ENCODE data around the gene PPP2R5C. TPM values are rescaled to one million over a fixed set of nuclear protein-coding genes. Genes with fewer than 3 reads are reported as not detected.

The PPP2R5C gene
- polyA plus RNA-seq, 4 donors: 59.6 to 90.8 (median 74.2) TPM

DNA sequence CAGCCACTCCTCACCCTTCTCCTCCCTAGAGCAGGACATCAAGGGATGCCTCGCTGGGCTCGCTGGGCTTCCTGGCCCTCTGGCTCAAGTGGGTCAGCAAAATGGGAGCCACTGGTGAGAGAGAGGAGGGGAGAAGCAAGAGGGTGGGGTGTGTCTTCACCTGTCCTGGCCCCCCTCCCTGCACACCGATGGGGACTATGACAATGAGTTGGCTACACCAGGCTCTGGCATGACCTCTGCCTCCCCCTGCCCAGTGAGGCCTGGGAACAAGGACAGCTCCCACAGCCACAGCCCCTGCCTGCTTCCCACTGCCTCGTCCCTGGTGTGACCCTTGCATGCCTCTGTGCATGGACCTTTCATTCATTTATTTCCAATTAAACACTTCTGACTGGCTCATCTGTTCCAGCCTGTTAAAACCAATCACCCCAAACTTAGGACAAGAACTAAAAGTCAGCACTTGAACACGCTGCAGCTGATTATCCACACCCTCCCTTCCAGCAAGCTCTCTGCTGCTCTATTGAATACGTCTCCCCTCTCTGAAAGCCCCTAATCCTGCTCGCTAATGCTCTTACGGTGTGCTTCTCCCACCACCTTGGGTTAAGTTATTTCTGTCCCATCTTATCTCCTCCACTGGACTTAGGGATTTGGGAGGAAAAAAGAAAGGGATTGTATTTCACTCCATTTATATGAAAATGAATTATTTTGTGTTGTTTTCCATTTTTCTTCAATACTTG, 5.8 kb upstream of the PPP2R5C start:
- DNase-seq: no peak
- peaks cover 0 to 6% of the 10 kb centered on the region in 2 donors for H3K9me3 ChIP-seq (ENCODE audit: control insufficient read depth in 2 of 2, insufficient read depth in 1 of 2, low read depth in 1 of 2, low read length in 1 of 2)
- peaks cover 0 to 24% (median 0%) of the 10 kb centered on the region in 3 donors for H3K27me3 ChIP-seq (ENCODE audit: control insufficient read depth in 3 of 3, insufficient read depth in 3 of 3, low read length in 3 of 3)
- H3K36me3 ChIP-seq (ENCODE audit: control insufficient read depth in 3 of 3, insufficient read depth in 2 of 3, low read depth in 1 of 3, low read length in 3 of 3): no peaks in the 10 kb centered on the region
- whole genome bisulfite sequencing, 3 donors: 81 to 88% (median 84%) methylated on average over 8 of the region's 8 CpGs
- no peak overlapping the region for H3K27ac ChIP-seq (ENCODE audit: low read depth in 1 of 3, low read length in 2 of 3)
- FAIRE-seq: no peak
- no peak overlapping the region for H3K4me3 ChIP-seq (ENCODE audit: low read depth in 1 of 3, low read length in 3 of 3)
- peaks cover 0 to 5% (median 2%) of the 10 kb centered on the region in 3 donors for H3K4me1 ChIP-seq (ENCODE audit: control insufficient read depth in 3 of 3, insufficient read depth in 2 of 3, low read depth in 1 of 3, low read length in 2 of 3)

DNA sequence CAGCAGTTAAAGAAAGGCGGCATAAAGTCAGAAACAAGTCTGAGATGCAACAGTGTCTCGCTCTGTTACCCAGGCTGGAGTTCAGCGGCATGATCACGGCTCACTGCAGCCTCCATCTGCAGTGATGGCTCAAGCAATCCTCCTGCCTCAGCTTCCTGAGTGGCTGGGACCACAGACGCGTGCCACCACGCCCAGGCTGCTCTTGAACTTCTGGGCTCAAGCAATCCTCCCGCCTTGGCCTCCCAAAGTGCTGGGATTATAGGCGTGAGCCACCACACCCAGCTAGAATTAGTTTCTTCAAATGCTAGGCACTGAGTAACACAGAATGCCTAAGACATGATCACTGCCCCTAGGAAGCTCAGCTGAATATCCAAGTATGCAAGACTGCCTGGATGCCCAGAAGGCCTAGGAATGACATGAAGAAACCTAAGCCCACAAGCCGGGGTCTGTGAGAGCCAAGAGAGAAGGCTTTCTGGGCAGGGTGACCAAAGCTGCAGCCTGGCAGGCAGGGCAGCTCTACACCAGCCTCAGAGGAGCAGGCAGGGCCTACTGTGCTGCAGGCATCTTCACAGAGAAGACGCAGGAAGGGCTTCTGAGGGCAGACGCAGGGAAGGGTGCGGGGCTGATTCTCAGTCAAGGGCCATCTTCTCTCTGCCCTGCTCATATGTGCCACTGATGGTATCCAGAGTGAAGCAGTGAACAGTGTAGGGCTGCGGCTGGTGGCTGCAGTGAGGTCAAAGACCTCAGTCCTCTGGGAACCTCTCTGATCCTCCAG, 4.3 kb upstream of the PPP2R5C start:
- no peak for FAIRE-seq
- WGBS, 3 donors: 85 to 89% (median 88%) methylated on average over 14 of the region's 14 CpGs
- no peak for DNase-seq
- no peaks in the 10 kb centered on the region for H3K36me3 ChIP-seq (ENCODE audit: control insufficient read depth in 3 of 3, insufficient read depth in 2 of 3, low read depth in 1 of 3, low read length in 3 of 3)
- no peak overlapping the region for H3K4me3 ChIP-seq (ENCODE audit: low read depth in 1 of 3, low read length in 3 of 3)
- H3K9me3 ChIP-seq (ENCODE audit: control insufficient read depth in 2 of 2, insufficient read depth in 1 of 2, low read depth in 1 of 2, low read length in 1 of 2): peaks cover 0 to 6% of the 10 kb centered on the region in 2 donors
- H3K27ac ChIP-seq (ENCODE audit: low read depth in 1 of 3, low read length in 2 of 3): no peak overlapping the region
- peaks cover 0 to 24% (median 0%) of the 10 kb centered on the region in 3 donors for H3K27me3 ChIP-seq (ENCODE audit: control insufficient read depth in 3 of 3, insufficient read depth in 3 of 3, low read length in 3 of 3)
- peaks cover 0 to 5% (median 2%) of the 10 kb centered on the region in 3 donors for H3K4me1 ChIP-seq (ENCODE audit: control insufficient read depth in 3 of 3, insufficient read depth in 2 of 3, low read depth in 1 of 3, low read length in 2 of 3)

- no peak overlapping the region for H3K4me3 ChIP-seq (ENCODE audit: low read depth in 1 of 3, low read length in 3 of 3)
- FAIRE-seq: no peak
- 89 to 97% (median 94%) methylated on average over 3 of the region's 3 CpGs for WGBS, 3 donors
- no peaks in the 10 kb centered on the region for H3K36me3 ChIP-seq (ENCODE audit: control insufficient read depth in 3 of 3, insufficient read depth in 2 of 3, low read depth in 1 of 3, low read length in 3 of 3)
- peaks cover 0 to 24% (median 0%) of the 10 kb centered on the region in 3 donors for H3K27me3 ChIP-seq (ENCODE audit: control insufficient read depth in 3 of 3, insufficient read depth in 3 of 3, low read length in 3 of 3)
- H3K9me3 ChIP-seq (ENCODE audit: control insufficient read depth in 2 of 2, insufficient read depth in 1 of 2, low read depth in 1 of 2, low read length in 1 of 2): peaks cover 0 to 6% of the 10 kb centered on the region in 2 donors
- H3K4me1 ChIP-seq (ENCODE audit: control insufficient read depth in 3 of 3, insufficient read depth in 2 of 3, low read depth in 1 of 3, low read length in 2 of 3): peaks cover 0 to 5% (median 2%) of the 10 kb centered on the region in 3 donors
- no peak for DNase-seq
- no peak overlapping the region for H3K27ac ChIP-seq (ENCODE audit: low read depth in 1 of 3, low read length in 2 of 3)
Measured at GRCh38 chr14:101757839-101758211, 3.7 kb upstream of the PPP2R5C start.

DNA sequence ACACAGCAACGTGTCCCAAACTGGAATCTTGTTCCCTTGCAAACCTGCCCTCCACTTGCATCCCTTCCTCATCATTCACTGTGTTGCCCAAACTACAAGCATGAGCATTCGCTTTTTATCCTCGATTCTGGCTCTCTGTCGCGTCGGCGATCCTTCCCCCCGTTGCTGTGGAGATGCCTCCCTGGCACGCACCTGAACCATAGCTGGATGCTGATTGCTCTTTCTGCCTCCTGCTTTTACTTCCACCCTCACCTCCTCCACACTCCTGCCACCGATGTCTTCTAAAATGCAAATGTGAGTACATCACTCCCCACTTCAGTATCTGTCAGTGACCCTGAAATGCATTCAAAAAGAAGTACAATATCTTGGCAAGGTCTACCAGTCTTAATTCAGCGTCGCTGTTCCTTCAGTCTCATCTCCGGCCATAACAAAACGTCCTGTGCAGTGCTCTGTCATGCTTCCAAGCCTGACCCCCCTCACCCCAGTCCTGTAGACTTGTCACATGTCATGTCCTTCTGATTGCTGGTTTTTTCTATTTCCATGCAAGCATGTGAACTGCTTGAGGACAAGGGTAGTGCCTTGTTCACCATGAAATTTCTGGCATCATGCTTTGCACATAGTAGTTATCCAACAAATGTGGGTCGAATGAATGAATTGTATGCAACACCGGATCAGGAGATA, 2.5 kb upstream of the PPP2R5C start:
- Histone ChIP-seq H3K27ac (ENCODE audit: low read depth in 1 of 3, low read length in 2 of 3) (no peak overlapping the region), H3K4me3 (ENCODE audit: low read depth in 1 of 3, low read length in 3 of 3) (no peak overlapping the region), H3K9me3 (ENCODE audit: control insufficient read depth in 2 of 2, insufficient read depth in 1 of 2, low read depth in 1 of 2, low read length in 1 of 2) (peaks cover 0 to 2% of the 10 kb centered on the region in 2 donors), H3K4me1 (ENCODE audit: control insufficient read depth in 3 of 3, insufficient read depth in 2 of 3, low read depth in 1 of 3, low read length in 2 of 3) (peaks cover 0 to 10% (median 2%) of the 10 kb centered on the region in 3 donors), H3K36me3 (ENCODE audit: control insufficient read depth in 3 of 3, insufficient read depth in 2 of 3, low read depth in 1 of 3, low read length in 3 of 3) (peaks cover 0 to 10% (median 0%) of the 10 kb centered on the region in 3 donors), H3K27me3 (ENCODE audit: control insufficient read depth in 3 of 3, insufficient read depth in 3 of 3, low read length in 3 of 3) (peaks cover 0 to 23% (median 0%) of the 10 kb centered on the region in 3 donors)
- DNase-seq (no peak), FAIRE-seq (no peak)
- 85 to 90% (median 89%) methylated on average over 16 of the region's 16 CpGs for WGBS, 3 donors

DNA sequence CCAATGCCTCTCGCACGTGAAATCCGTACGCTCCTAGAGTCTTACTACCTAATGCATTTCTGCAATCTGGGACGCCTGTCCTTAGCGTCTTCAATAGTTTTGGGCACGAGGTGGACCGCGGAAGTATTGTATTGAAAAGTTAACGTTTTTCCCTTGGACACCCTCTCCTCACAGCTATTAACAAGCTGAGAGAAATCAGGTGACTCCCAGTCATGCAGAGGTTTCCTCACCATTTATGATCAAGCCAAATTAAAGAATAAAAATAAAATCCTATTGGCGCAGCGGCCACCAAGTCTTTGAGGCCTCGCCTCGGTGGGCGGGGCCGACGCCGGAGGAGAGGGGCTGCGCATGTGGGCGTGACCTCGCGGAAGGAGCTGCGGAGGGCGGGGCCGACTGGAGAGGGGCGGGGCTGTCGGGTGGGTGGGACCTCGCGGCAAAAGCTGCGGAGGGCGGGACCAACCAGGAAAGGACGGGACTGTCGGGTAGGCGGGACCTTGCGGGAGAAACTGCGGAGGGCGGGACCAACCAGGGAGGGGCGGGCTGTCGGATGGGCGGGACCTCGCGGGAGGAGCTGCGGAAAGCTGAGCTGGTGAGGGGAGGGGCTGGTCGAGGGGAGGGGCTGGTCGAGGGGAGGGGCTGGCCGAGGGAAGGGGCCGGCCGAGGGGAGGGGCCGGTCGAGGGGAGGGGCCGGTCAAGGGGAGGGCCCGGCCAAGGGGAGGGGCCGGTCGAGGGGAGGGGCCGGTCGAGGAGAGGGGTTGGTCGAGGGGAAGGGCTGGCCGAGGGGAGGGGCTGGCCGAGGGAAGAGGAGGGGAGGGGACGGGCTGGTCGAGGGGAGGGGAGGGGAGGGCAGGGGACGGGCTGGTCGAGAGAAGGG, 1.1 kb upstream of the PPP2R5C start:
- FAIRE-seq (no peak), DNase-seq (peak; percentile 97 to 98)
- Histone ChIP-seq H3K4me3 (ENCODE audit: low read depth in 1 of 3, low read length in 3 of 3) (peak overlapping the region in 2 of 3 donors; percentile 26 to 97), H3K4me1 (ENCODE audit: control insufficient read depth in 3 of 3, insufficient read depth in 2 of 3, low read depth in 1 of 3, low read length in 2 of 3) (peaks cover 0 to 10% (median 2%) of the 10 kb centered on the region in 3 donors), H3K27me3 (ENCODE audit: control insufficient read depth in 3 of 3, insufficient read depth in 3 of 3, low read length in 3 of 3) (peaks cover 0 to 15% (median 0%) of the 10 kb centered on the region in 3 donors), H3K9me3 (ENCODE audit: control insufficient read depth in 2 of 2, insufficient read depth in 1 of 2, low read depth in 1 of 2, low read length in 1 of 2) (no peaks in the 10 kb centered on the region), H3K36me3 (ENCODE audit: control insufficient read depth in 3 of 3, insufficient read depth in 2 of 3, low read depth in 1 of 3, low read length in 3 of 3) (peaks cover 0 to 11% (median 2%) of the 10 kb centered on the region in 3 donors), H3K27ac (ENCODE audit: low read depth in 1 of 3, low read length in 2 of 3) (peak overlapping the region in 2 of 3 donors; percentile 34 to 57)
- WGBS, 3 donors: 1 to 4% (median 2%) methylated on average over 40 to 63 of the region's 63 CpGs

GRCh38 chr14:101761881-101762529, 496 bp downstream of the PPP2R5C start:
- no peaks in the 10 kb centered on the region for H3K9me3 ChIP-seq (ENCODE audit: control insufficient read depth in 2 of 2, insufficient read depth in 1 of 2, low read depth in 1 of 2, low read length in 1 of 2)
- FAIRE-seq (no peak), DNase-seq (peak; percentile 42 to 77)
- 0 to 1% (median 1%) methylated on average over 50 to 72 of the region's 72 CpGs for WGBS, 3 donors
- peak overlapping the region; percentile 59 to 97 (median 86) for H3K4me3 ChIP-seq (ENCODE audit: low read depth in 1 of 3, low read length in 3 of 3)
- peaks cover 0 to 16% (median 2%) of the 10 kb centered on the region in 3 donors for H3K36me3 ChIP-seq (ENCODE audit: control insufficient read depth in 3 of 3, insufficient read depth in 2 of 3, low read depth in 1 of 3, low read length in 3 of 3)
- peak overlapping the region in 2 of 3 donors; percentile 60 to 73 for H3K27ac ChIP-seq (ENCODE audit: low read depth in 1 of 3, low read length in 2 of 3)
- H3K4me1 ChIP-seq (ENCODE audit: control insufficient read depth in 3 of 3, insufficient read depth in 2 of 3, low read depth in 1 of 3, low read length in 2 of 3): peaks cover 0 to 10% (median 2%) of the 10 kb centered on the region in 3 donors
- H3K27me3 ChIP-seq (ENCODE audit: control insufficient read depth in 3 of 3, insufficient read depth in 3 of 3, low read length in 3 of 3): peaks cover 0 to 10% (median 0%) of the 10 kb centered on the region in 3 donors

- no peaks in the 10 kb centered on the region for H3K9me3 ChIP-seq (ENCODE audit: control insufficient read depth in 2 of 2, insufficient read depth in 1 of 2, low read depth in 1 of 2, low read length in 1 of 2)
- H3K27ac ChIP-seq (ENCODE audit: low read depth in 1 of 3, low read length in 2 of 3): no peak overlapping the region
- H3K27me3 ChIP-seq (ENCODE audit: control insufficient read depth in 3 of 3, insufficient read depth in 3 of 3, low read length in 3 of 3): peaks cover 0 to 10% (median 0%) of the 10 kb centered on the region in 3 donors
- H3K4me1 ChIP-seq (ENCODE audit: control insufficient read depth in 3 of 3, insufficient read depth in 2 of 3, low read depth in 1 of 3, low read length in 2 of 3): peaks cover 0 to 10% (median 2%) of the 10 kb centered on the region in 3 donors
- DNase-seq: no peak
- H3K4me3 ChIP-seq (ENCODE audit: low read depth in 1 of 3, low read length in 3 of 3): peak overlapping the region; percentile 59 to 97 (median 86)
- no peak for FAIRE-seq
- 15 to 30% (median 27%) methylated on average over 4 of the region's 4 CpGs for WGBS, 3 donors
- H3K36me3 ChIP-seq (ENCODE audit: control insufficient read depth in 3 of 3, insufficient read depth in 2 of 3, low read depth in 1 of 3, low read length in 3 of 3): peaks cover 0 to 18% (median 2%) of the 10 kb centered on the region in 3 donors
Measured at GRCh38 chr14:101762530-101763101, 1.1 kb downstream of the PPP2R5C start.
